GM13977 (cell line): ENCODE data around the gene SPRY4.
"Not testable (repeated sequence)": the region's sequence is repeated elsewhere in the genome, so short reads cannot be mapped to it uniquely, and the experiment has no call there.

Experiments used
- DNase-seq: peaks from one replicate; pipeline ENCODE4 v3.0.0; 2012; ENCODE audit warnings: low spot score
- in situ Hi-C: fragments of 300-500 bp; cut with MboI; formaldehyde crosslinking; loops from one replicate; pipeline ENCODE4 v1.12.0; 2022; ENCODE audit warnings: low sequenced_read_pairs, low pct_unique_long_range_greater_than_20kb, mixed read lengths, inconsistent platforms; ENCODE audit not compliant: unreplicated experiment
- TF ChIP-seq, protein P1 (sequence below): IDR thresholded peaks from 2 replicates; pipeline ENCODE4 v1.5.1; 2012; ENCODE audit warnings: mild to moderate bottlenecking, control low read depth; ENCODE audit not compliant: insufficient read depth; ENCODE audit errors: extremely low read depth, missing control alignments

SPRY4 gene

DNA sequence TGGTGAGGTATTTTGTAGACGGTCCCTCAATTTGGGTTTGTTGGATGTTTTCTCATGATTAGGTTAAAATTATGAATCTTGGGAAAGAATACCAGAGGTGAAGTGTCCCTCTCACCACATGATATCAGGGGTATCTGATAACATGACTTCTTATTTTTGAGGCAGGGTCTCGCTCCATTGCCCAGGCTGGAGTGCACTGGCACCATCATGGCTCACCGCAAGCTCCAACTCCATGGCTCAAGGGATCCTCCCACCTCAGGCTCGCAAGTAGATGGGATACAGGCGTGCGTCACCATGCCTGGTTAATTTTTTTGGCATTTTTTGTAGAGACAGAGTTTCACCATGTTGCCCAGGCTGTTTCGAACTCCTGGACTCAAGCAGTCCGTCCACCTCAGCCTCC is 24.1 kb downstream of the SPRY4 start:
- in situ Hi-C loops, result no loop called here
- DNase-seq, result no peak
- TF ChIP-seq, protein P1, sequence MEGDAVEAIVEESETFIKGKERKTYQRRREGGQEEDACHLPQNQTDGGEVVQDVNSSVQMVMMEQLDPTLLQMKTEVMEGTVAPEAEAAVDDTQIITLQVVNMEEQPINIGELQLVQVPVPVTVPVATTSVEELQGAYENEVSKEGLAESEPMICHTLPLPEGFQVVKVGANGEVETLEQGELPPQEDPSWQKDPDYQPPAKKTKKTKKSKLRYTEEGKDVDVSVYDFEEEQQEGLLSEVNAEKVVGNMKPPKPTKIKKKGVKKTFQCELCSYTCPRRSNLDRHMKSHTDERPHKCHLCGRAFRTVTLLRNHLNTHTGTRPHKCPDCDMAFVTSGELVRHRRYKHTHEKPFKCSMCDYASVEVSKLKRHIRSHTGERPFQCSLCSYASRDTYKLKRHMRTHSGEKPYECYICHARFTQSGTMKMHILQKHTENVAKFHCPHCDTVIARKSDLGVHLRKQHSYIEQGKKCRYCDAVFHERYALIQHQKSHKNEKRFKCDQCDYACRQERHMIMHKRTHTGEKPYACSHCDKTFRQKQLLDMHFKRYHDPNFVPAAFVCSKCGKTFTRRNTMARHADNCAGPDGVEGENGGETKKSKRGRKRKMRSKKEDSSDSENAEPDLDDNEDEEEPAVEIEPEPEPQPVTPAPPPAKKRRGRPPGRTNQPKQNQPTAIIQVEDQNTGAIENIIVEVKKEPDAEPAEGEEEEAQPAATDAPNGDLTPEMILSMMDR, result no peak

DNA sequence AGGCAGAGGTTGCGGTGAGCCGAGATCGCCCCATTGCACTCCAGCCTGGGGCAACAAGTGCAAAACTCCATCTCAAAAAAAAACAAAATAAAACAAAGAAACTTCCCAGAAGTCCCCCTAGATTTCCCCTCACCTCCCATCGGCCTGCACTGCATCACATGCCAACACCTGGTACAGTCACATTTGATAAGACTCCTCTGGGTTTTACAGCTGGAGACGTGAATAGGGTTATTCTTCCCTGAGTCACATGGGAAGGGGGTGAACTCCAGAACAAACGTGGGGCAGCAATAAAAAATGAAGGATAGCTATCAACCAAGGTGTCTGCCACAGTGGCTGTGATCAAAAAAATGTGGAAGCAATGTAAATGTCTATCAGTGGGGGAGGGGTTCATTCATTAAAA is 26.0 kb downstream of the SPRY4 start:
- TF ChIP-seq, protein P1, result no peak
- no peak for DNase-seq
- in situ Hi-C loops, result no loop called here

DNA sequence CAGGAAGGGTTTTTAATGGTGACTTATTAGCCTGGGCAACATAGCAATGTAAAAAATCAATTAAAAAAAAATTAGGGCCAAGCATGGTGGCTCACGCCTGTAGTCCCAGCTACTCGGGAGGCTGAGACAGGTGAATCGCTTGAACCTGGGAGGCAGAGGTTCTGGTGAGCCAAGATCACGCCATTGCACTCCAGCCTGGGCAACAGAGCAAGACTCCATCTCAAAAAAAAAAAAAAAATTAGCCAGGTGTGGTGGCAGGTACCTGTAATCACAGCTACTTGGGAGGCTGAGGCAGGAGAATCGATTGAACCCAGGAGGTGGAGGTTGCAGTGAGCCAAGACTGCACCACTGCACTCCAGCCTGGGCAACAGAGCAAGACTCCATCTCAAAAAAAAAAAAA is 27.0 kb downstream of the SPRY4 start:
- in situ Hi-C loops, DNase-seq: not testable (repeated sequence)

DNA sequence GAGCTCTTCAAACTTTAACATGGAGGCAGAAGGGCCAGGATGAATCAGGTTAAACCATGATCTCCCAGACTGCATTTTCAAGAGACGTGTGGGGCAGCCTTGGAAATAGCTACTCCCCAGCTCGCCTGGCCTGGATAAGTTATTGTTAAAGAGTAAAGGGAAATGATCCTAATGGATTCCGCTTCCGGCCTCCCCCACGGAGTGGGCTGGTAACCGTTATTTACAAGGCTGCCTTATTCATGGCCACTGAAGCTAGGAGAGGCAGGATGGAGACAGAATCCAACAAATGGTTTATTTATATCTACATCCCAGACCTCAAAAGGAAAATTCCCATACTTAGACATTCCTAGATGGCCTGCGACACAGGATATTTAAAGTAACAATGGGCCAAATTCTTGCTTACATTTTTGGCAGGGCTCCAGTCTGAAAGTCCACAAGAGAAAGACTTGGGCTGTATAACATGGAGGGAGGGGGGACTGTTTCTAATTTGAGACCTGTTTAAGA is 27.9 kb downstream of the SPRY4 start:
- in situ Hi-C loops, result no loop called here
- TF ChIP-seq, protein P1, result no peak
- DNase-seq, result no peak

DNA sequence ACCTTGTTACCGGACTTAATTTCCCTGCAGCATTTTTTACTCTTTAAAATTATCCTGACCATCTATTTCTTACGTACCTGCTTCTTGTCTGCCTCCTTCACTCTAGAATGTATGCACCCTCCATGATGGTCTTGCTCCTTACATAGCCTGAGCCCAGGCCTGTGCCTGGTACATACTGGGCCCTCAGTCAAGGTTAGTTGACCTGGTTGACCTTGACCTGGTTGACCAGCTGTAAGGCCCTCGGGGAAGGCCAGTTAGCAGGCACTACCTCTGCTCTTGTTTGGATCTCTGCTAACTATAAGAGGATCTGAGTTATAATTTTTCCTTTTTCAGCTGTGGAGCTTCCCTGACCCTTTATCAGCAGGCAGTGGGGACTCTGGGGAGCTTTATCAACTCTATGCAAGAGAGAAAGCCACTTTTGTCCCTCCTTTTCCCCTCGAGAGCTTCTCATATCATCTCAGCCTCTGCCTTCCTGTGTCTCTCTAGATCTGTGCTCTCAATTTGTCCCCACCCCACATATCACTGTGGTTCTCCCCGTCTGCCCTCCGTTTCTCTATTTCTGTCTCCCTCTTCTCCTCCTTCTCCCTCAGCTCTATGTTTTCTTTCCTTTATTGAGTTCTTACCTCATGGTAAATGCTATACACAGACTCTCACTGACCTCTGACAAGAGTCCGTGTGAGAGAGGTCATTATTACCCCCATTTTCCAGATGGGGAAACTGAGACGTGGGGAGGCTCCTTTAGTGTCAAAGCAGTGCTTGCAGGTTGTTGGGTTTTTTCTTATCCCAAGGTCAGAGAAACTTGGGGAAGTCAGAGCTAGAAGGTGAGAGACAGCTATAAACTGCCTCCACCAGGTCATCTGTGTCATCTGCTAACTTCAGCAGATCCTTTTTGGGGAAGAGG is 28.6 kb downstream of the SPRY4 start:
- in situ Hi-C loops, result no loop called here
- TF ChIP-seq, protein P1, result no peak
- DNase-seq, result no peak

DNA sequence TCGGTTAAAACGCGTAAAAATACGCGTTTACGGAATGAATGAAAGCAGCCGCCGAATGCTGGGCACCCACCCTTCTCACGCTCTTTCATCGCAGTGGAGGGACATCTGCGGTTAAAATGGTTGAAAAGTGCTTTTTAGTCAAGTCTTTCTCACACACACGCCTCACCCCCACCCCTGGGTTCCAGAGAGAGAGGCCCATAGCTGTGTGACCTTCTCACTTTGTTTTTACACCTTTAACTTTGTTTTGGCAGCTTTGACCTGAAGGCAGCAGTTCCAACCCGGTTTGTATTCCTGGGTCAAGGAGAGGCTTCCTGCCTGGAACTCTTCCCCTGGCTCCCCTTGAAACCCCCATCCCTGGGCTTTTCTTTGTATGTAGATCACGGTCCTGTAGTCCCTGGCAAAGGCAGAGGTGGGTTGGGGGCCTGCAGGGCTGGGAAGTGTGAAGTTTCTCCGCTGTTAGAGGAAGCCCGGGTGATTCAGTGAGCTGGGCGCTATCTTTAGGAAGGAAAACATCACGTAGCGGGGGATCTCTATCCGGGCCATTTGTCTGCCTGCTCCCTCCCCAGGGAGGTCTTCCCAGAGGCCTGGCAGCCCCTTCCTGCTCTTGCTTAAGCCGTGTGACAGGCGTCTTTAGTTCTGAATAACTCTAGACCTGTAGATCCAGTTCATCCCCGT is 29.6 kb downstream of the SPRY4 start:
- no peak for DNase-seq
- in situ Hi-C loops, result no loop called here
- TF ChIP-seq, protein P1, result no peak

DNA sequence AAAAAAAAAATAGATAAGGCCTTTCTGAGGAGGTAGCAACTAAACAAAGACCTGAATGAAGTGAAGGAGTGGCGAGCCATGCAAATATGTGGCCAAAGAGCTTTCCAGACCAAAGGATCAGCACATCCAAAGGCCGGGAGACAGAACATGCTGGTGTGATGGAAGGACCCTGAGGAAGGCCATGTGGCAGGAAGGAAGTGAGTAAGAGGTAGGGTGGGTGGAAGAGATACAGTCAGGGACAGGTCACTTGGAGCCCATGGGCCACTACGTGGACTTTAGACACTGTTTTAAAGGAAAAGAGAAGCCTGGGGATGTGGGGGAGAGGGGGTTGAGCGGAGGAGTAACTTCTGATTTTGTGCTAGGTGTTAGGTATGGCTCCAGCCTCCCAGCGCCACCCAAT is 31.3 kb downstream of the SPRY4 start:
- no peak for DNase-seq
- TF ChIP-seq, protein P1, result no peak
- in situ Hi-C loops, result no loop called here
